ENCODE results near the gene TDRD7.

DNA sequence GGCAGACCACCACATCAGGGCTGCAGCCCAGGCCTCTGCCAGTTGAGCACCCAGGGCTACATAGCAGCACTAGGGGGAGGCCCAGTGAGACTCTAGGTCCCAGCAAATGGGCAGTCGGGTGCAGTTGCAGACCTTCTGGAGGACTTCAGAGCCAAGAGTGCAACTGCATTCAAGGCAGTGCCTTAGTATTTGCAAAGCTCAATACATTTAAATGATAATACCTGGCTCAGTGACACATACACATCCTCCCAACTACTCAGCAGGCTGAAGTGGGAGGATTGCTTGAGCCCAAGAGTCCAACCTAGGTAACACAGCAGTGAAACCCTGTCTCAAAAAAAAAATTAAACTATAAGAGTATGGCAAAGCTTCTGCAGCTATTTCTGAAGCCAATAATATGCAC lies 51.0 kb downstream of the TDRD7 start:
- TF ChIP-seq REST (IDR thresholded peaks at IDR 0.05; ENCODE audit: insufficient read depth in 1 of 2, low read depth in 2 of 2, low read length in 2 of 2), result no peak
- no peak for TF ChIP-seq POLR2AphosphoS5 (IDR thresholded peaks at IDR 0.05; ENCODE audit: low read depth, low read length)
- no peak for TF ChIP-seq SIN3A (IDR thresholded peaks at IDR 0.05; ENCODE audit: borderline replicate concordance, insufficient read depth, low read length)
- no peak for TF ChIP-seq TAF1 (IDR thresholded peaks at IDR 0.05; ENCODE audit: borderline replicate concordance, insufficient read depth, low read length)
